ENCODE data around the gene TRPM2.

Gene TRPM2

DNA sequence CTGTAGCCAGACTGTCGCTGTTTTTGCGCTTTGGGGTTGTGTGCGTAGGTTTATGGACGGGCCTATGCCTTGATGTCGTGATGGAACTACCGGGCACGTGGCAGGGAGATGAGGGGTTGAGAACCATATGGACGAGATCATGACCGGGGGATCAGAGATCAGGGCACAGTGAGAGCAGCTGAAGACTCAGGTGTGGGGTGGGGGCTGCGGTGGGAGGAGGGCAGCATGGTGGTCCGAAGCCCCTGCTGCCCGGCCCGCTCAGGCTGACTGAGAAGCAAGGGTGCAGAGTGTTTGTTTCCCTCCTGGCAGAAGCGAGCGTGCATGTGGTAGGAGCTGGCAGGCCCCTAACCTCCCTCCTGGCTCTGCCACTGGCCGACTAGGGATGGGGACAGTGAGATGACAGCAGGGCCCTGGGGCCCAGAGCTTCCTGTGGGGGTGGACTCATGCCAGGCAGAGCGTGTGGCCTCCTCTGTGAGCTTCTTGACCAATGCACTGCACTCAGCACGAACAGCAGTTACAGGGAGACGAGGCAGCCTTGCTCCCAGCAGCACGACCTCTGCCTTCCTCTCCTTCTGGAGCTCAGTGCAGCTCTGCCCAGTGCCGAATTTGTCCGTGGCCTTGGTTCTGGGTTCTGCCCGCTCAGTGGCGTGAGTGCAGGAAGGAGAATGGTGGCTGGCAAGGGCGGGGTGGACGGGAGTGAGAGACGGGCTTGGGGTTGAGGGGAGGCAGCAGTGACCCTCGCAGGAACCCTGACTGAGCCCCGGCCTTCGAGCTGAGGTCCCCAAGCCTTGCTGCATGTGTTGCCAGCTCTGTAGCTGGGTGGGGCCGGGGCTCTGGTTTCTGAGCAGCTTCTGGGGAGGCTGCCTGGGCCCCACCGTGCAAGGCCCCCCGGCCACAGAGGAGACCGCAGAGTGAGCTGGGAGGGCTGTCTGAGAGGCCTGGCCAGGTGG, 79.7 kb downstream of the TRPM2 start:
- no peak for DNase-seq

DNA sequence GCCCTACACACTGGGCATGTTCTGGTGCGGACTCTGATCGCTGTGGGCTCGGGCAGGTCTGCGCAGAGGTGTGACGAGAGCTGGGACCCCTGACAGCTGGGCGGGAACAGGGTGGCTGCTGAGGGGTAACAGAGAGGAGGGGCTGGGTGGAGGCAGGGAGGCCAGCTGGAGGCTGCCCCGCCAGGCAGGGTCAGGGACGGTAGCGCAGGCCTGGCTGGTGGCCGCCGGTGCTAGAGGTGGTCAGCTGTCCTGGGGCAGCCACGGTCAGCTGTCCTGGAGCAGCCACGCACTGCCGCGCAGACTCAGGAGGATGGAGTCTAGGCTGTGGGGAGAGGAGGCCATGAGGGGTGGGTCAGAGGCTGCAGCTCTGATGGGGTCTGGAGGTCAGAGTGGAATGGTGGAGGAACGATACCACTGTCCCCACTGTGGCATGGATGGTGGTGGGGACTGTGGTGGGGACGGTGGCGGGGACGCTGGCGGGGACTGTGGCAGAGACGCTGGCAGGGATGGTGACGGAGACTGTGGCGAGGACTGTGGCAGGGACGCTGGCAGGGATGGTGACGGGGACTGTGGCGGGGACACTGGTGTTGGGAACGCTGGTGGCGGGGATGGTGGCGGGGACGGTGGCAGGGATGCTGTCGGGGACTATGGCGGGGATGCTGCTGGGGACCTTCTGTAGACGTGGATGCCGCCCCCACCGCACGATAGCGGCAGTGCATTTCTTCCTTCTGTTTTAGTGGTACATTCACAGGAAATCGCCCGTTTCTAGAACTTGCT, 80.6 kb downstream of the TRPM2 start:
- DNase-seq = no peak

DNA sequence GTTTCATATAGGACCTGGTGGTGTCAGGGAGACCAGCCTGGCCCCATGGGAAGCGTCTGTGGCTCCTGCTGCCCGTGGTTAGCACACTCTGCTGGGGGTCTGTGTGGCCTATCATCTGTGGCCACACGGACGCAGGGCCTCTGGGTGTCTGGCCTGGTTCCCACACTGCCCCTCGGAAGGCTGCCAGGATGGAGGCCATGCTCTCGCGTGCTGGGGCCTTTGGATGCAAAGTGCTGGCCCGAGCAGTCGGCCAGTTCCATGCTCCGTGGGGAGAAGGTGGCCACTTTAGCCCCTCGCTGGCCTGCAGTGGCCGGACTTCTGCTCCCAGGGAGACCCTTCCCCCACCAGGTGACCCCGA, 81.1 kb downstream of the TRPM2 start:
- no peak for DNase-seq

DNA sequence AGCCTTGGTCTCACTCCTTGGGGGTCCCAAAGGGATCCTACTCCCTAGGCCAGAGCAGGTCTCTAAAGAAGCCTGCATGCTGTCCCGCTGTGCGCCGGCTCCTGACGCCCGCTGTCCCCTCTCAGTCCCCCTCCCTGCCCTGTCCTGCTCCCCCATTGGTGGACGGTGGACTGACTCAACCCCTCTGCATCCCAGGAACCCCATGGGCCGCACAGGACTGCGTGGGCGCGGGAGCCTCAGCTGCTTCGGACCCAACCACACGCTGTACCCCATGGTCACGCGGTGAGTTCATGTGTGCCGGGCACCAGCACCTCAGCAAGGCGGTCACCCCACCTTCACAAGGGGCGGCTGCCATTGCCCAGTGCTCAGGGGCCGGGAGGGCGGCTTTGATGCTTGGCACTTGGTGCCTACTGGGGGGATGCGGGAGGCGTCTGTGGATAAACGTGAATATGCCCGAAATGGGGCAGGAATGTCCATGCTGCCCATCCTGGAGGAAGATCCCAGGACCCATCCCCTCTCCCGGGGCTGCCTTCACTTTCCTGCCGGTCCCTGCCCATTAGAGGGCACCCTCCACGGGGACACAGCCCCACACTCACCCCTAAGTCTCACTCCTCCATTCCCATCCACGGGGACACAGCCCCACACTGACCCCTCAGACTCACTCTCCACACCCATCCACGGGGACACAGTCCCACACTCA, 81.7 kb downstream of the TRPM2 start:
- no peak for DNase-seq

DNA sequence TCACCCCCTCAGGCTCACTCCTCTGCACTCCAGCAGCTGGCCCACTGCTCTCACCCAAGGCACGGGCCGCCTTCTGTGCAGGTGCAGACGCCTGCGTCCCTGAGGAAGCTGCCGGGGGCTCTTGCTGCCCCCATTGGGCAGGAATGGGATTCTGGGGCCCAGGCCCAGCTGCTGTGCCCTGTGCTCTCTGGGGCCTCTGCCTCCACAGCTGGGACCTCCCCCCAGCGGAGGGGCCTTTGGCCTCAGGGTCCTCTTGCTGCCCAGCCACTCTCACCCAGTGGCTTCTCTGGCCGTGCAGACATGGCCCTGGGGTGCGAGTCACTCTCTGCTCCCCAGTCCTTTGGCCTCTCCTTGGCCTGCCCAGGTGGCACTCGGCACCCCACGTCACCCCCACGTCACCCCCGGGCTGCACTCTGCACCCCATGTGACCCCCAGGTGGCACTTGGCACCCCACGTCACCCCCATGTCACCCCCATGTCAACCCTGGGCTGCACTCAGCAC, 82.7 kb downstream of the TRPM2 start:
- DNase-seq = no peak

DNA sequence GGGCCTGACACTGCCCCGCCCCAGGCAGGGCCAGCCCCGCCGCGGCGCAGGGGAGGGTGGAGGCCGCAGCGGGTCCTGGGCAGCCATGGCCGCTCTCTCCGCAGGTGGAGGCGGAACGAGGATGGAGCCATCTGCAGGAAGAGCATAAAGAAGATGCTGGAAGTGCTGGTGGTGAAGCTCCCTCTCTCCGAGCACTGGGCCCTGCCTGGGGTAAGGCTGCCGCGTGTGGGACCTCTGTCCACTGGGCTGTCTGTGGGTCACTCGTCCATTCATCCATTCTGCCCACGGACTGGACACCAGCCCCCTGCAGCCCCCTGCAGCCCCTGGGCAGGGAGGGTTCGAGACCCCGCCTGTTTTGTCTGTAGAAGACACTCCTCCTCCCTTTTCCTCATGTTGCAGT, 83.5 kb downstream of the TRPM2 start:
- no peak for DNase-seq

DNA sequence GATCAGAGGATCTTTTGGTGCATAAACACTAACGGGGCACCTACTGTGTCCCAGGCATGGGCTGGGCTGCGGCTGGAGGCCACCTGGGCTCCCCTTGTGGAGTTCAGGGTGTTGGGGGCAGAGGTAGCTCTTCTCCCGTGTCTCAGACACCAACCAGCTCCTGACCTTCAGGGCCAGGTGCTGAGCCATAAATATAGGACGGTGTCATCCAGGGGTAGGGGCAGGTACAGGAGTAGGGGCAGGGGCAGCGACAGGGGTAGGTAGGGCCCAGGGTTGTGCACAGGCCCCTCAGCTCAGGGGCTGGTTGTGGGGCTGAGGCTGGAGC, 83.9 kb downstream of the TRPM2 start:
- no peak for DNase-seq

DNA sequence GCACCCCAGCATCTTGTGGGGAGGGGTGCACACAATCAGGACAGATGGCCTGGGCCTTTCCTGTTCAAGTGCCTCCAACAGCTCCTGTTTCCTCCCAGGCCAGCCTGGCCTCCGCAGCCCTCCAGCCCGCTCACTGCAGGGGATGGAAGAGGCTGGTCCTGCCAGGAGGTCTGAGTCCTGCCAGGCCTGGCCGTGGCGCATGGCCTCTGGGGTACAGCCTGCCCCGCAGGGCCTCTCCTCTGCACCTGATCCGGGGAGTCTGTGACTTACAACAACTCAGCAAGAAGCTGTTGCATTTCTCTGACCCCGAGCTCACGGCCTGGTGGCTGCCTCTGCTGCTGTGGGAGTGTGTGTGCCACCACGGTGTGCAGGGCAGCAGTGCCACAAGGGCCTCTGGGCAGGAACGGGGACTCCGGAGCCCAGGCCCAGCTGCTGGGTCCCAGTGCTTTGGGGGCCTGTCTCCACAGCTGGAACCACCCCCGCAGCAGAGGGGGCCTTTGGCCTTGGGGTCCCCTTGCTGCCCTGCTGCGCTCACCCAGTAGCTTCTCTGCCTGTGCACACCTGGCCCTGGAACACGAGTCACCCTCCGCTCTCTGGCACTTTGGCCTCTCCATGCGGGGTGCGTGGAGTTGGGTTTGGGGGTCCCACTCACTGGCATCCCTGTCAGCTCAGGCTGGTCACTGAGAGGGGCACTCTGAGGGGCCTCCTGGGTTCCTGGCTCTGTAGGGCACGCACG, 84.4 kb downstream of the TRPM2 start:
- no peak for DNase-seq

DNA sequence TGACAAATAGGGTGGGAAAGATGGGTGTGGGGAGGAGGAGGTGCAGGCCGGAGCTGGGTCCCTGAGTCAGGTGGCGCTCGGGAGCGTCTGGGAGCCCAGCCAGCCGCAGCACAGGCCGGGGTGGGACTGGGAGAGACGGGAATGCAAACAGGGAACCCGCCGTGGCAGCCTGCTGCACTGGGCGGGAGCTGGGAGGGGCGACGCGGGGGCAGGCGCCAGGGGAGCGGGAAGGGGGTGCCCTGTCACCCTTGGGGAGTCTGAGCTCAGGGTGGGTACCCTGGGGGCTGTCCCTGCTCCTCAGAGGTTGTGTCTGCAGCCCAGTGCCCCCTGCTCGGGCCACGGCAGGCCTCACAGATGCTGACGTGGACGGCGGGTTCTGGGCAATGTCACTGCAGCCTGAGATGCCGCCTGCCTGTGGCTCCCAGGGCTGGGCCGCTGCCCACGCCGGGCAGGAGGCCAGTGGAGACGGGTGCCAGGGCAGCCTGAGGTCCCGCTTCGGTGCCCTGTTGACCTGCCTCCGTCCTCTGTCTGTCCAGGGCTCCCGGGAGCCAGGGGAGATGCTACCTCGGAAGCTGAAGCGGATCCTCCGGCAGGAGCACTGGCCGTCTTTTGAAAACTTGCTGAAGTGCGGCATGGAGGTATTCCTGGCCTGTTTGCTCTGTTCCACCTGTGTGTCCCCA, 85.2 kb downstream of the TRPM2 start:
- DNase-seq = no peak

DNA sequence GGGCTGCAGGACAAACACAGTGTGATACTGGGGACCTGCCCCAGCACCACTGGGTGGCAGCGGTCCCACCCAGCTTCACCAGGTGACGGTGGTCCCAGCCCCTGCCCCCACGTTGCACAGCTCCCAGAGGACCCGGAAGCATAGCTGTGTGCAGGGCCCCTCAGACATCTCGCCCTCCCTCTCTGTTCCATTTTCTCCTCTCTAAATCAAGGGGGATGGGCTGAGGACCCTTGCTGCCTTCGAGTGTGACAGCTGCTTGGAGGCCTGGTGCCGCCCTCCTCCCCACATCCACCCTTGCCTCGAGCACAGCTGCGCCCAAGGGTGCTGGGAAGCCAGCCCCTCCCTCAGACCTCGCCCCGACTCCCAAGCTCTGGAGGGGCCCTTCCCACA, 85.8 kb downstream of the TRPM2 start:
- no peak for DNase-seq

DNA sequence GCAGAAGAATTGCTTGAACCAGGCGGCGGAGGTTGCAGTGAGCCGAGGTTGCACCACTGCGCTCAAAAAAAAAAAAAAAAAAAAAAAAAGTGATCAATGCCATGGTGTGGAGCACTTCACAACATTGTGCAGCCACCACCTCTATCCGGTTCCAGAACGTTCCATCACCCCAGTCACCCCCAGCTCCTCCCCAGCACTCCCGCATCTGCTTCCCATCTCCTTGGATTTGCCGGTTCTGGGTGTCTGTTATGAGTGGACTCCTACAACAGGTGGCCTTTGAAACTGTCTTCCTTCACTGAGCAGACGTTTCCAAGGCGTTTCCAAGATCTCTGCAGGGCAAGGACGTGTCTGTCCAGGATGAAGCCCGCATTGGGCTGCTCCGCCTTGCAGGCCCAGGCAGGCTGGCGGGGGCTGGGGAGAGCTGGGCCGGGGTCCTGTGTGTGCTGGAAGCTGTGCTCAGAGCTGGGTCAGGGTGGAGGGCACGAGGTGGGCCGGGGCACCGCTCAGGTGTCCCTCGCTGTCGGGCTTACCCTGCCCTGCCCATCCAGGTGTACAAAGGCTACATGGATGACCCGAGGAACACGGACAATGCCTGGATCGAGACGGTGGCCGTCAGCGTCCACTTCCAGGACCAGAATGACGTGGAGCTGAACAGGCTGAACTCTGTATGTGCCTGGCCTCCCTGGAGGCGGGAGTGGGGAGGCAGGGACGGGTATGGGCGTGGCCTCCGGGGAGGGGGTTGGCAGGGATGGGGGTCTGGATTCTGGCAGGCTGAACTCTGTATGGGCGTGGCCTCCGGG, 87.0 kb downstream of the TRPM2 start:
- no peak for DNase-seq

DNA sequence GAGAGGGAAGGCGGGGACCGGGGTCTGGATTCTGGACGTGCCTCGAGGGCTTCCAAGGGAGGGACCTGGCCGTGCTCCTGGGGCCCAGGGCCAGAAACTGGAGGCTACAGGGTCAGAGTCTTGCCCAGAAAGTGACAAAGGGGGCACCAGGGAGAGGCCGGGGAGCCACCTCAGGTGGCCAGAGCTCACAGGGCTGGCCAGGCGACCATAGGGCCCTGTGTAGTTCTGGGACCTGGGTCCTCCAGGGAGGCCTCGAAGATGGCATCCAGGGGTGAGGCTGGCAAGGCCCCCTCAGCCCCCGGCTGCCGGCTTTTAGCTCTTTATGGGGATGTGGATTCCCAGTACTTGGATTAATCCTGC, 87.6 kb downstream of the TRPM2 start:
- no peak for DNase-seq

DNA sequence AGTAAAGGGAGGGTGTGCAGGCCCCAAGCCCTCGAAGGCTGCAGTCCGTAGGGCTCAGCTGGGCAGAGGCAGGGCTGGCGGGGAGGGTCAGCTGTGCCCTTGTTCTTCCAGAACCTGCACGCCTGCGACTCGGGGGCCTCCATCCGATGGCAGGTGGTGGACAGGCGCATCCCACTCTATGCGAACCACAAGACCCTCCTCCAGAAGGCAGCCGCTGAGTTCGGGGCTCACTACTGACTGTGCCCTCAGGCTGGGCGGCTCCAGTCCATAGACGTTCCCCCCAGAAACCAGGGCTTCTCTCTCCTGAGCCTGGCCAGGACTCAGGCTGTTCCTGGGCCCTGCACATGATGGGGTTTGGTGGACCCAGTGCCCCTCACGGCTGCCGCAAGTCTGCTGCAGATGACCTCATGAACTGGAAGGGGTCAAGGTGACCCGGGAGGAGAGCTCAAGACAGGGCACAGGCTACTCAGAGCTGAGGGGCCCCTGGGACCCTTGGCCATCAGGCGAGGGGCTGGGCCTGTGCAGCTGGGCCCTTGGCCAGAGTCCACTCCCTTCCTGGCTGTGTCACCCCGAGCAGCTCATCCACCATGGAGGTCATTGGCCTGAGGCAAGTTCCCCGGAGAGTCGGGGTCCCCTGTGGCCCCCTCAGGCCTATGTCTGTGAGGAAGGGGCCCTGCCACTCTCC, 88.3 kb downstream of the TRPM2 start:
- DNase-seq = no peak

DNA sequence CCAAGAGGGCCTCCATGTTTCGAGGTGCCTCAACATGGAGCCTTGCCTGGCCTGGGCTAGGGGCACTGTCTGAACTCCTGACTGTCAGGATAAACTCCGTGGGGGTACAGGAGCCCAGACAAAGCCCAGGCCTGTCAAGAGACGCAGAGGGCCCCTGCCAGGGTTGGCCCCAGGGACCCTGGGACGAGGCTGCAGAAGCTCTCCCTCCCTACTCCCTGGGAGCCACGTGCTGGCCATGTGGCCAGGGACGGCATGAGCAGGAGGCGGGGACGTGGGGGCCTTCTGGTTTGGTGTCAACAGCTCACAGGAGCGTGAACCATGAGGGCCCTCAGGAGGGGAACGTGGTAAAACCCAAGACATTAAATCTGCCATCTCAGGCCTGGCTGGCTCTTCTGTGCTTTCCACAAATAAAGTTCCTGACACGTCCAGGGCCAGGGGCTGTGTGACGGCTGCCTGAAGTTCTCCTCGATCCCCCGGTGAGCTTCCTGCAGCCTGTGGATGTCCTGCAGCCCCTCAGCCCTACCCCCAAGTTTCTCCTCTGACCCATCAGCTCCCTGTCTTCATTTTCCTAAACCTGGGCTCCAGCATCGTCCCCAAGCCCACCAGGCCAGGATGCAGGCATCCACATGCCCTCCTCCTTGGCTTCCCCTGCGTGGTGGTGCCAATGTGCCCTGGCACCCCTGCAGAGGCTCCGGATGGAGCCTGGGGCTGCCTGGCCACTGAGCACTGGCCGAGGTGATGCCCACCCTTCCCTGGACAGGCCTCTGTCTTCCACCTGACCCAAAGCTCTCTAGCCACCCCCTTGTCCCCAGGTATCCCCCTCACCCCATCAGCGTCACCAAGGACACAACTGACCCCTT, 89.1 kb downstream of the TRPM2 start:
- no peak for DNase-seq

DNA sequence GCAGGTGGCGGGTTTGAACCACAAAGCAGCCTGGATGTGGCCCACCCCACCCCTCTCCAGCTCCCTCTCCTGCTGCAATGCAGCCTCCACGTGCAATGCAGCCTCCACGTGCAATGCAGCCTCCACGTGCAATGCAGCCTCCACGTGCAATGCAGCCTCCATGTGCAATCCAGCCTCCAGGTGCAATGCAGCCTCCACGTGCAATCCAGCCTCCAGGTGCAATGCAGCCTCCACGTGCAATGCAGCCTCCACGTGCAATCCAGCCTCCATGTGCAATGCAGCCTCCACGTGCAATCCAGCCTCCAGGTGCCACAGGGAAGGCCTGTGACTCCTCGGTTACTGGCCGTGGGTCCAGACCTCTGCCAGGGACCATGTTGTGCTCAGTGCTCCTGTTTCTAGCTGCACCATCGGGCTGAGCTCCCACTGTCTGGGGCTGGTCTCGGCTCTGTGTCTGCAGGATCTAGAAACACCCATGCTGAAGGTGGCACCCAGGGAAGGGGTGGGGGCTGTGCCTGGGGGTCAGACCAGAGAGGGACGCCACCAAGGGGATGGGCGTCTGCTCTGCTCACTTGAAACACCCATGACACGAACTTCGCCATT, 90.0 kb downstream of the TRPM2 start:
- no peak for DNase-seq

DNA sequence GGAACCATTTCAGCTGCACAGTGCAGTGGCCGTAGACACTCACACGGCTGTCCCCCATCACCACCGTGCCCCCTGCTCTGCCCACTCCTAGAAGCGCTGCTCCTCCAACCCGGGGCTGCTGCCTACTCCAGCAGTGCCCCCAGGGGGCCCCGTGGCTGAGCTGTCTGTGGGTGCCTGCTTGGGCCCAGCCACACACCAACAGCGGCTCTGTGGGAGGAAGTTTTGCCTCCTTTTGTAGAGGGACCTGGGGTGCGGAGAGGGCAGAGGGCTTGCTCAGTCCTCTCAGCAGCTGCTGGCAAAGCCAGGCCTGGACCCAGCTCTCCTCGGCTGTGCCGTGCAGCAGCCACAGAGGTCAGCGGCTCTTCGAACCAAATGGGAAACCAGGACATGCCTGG, 90.5 kb downstream of the TRPM2 start:
- DNase-seq = no peak

DNA sequence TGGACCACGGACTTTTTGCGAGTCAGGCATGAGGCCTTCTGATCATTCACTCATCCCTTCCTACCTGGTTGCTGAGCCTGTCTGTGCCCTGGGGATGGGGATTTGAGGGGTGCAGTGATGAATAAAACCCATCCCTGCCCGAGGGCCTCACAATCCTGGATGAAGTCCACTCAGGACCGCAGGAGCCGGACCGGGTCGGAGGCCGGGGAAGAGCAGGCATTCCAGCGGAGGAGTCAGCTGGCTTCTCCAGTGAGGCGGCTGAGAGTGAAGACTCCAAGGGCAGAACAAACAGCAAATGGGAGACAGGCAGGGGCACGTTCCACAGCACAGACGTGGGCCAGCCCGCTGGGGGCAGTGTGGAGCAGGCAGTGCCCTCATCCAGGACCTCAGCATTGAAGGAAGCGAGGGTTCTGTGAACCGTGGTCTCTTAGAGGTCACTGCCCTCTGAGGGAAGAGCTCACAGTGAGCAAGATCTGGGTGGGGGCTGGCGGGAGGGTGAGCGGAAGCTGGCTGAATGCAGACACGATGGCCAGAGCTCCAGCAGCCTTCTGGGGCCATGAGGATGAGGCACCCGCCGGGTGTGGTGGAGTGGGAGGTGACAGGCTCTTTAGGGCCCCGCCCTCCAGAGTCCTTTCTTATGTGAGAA, 91.0 kb downstream of the TRPM2 start:
- DNase-seq = no peak

DNA sequence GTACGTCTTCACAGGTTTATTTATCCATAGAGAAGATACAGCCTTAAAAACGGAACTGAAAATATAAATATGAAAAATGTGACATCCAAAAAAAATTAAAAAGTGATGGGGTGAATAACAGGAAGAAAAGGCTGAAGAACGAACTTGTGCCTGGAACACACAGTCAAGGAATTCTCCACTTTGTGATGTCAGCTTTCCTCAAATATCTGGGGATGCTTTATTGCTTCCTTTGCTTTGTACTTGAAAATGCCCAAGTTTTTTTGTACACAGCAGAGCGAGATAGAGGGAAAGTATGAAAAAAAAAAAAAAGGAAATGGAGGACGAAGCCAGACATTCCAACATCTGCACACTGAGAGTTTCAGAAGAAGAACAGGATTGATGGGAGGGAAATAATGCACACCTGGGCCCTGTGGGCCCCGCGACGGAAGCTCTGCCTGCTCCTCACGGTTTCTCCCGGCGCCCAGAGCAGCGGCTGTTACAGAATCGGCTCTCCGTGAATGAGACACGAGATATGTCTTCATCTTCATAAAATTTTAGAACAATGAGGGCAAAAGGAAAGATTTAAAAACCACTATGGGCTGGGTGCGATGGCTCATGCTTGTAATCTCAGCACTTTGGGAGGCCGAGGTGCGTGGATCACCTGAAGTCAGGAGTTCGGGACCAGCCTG, 91.9 kb downstream of the TRPM2 start:
- DNase-seq = no peak

All from stimulated activated naive CD4-positive, alpha-beta T cell treated with Interleukin-2 at 50 U/mL for 16 hours (primary cell).